Spinal cord (tissue), 10 donors: ENCODE data around the gene TNN. TPM values are rescaled to one million over a fixed set of nuclear protein-coding genes. Genes with fewer than 3 reads are reported as not detected.
"Not testable (repeated sequence)": the region's sequence is repeated elsewhere in the genome, so short reads cannot be mapped to it uniquely, and the experiment has no call there.

Source experiments
- DNase-seq, 6 donors: peaks; one replicate each; pipeline versions ENCODE4 v3.0.0 to v3.0.0-alpha.2; 2013 to 2015; ENCODE audit warnings: low spot score in 6 of 6, low read depth in 4 of 6
- H3K27ac ChIP-seq: one replicate; pipeline ENCODE4 v1.5.1; 2013; ENCODE audit warnings: low read depth, low read length, control low read depth
- H3K27me3 ChIP-seq: one replicate; pipeline ENCODE4 v1.6.1; 2013; ENCODE audit warnings: low read length; ENCODE audit not compliant: control insufficient read depth, insufficient read depth
- H3K36me3 ChIP-seq: one replicate; pipeline ENCODE4 v1.6.1; 2013; ENCODE audit warnings: low read length; ENCODE audit not compliant: control insufficient read depth, insufficient read depth
- H3K4me1 ChIP-seq: one replicate; pipeline ENCODE4 v1.6.1; 2013; ENCODE audit warnings: low read length; ENCODE audit not compliant: control insufficient read depth, insufficient read depth
- H3K4me3 ChIP-seq: one replicate; pipeline ENCODE4 v1.5.1; 2013; ENCODE audit warnings: low read depth, low read length, control low read depth
- H3K9me3 ChIP-seq: one replicate; pipeline ENCODE4 v1.6.1; 2013; ENCODE audit warnings: low read length; ENCODE audit not compliant: control insufficient read depth, insufficient read depth
- WGBS: methylation state at CpG from one replicate; pipeline ENCODE4 v1.1.5; 2013; ENCODE audit warnings: missing lambda C conversion rate; ENCODE audit not compliant: insufficient coverage; 5-methylcytosine and 5-hydroxymethylcytosine counted together
- polyA plus RNA-seq, 2 donors: library from polyadenylated mRNA; unstranded; fragments of 120-200 nt; gene quantifications; one replicate each; pipeline ENCODE4 v1.2.1, GENCODE V29; 2013; ENCODE audit not compliant: insufficient read length in 2 of 2
- total RNA-seq, 2 donors: library from RNA; depleted of rRNA in 1 of 2; stranded (reverse); fragments of 120-200 nt in 1 of 2; fragments of >200 nt in 1 of 2; gene quantifications; one replicate each; pipeline versions ENCODE4 v1.2.3 to v1.2.4, GENCODE V29; 2013 to 2014
- donor health status: healthy.

Gene TNN
- total and polyA plus RNA-seq, 4 donors = 1.6 to 16.4 (median 8.4) TPM

- WGBS = 100% methylated on average over 1 of the region's 2 CpGs
- Histone ChIP-seq H3K27ac (no peak overlapping the region), H3K4me1 (no peaks in the 10 kb centered on the region), H3K27me3 (no peaks in the 10 kb centered on the region), H3K9me3 (no peaks in the 10 kb centered on the region), H3K36me3 (no peaks in the 10 kb centered on the region), H3K4me3 (no peak overlapping the region)
- DNase-seq = no peak
Observed at GRCh38 chr1:175099916-175100315, 32.3 kb downstream of the TNN start.

GRCh38 chr1:175102166-175102565, 34.5 kb downstream of the TNN start:
- not testable (repeated sequence) for H3K27ac ChIP-seq, H3K9me3 ChIP-seq, DNase-seq, H3K4me1 ChIP-seq, H3K36me3 ChIP-seq, H3K4me3 ChIP-seq, H3K27me3 ChIP-seq
- 97% methylated on average over 11 of the region's 21 CpGs for WGBS

DNA sequence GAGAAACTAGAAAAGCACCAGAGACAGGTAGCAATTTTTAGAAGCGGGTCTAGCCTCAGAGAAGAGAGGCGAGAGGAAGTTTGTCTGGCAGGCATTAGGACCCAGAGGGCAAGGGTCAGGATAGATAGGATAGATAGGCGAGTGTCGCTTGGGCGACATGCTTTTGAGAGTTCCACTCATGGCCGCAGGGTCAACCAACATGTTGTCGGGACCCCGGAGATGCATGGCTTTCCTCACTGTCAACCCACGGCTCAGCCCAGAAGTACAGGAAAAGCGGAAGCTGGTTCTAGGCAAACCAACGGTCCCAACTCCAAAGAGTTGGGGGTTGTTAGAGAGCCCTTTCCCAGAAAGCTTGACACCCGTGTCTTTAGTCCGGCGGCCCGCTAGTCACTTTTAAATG, 38.9 kb downstream of the TNN start:
- not testable (repeated sequence) for H3K4me3 ChIP-seq, H3K4me1 ChIP-seq, H3K27ac ChIP-seq, H3K36me3 ChIP-seq, H3K9me3 ChIP-seq, DNase-seq, H3K27me3 ChIP-seq
- 94% methylated on average over 13 of the region's 15 CpGs for WGBS

DNA sequence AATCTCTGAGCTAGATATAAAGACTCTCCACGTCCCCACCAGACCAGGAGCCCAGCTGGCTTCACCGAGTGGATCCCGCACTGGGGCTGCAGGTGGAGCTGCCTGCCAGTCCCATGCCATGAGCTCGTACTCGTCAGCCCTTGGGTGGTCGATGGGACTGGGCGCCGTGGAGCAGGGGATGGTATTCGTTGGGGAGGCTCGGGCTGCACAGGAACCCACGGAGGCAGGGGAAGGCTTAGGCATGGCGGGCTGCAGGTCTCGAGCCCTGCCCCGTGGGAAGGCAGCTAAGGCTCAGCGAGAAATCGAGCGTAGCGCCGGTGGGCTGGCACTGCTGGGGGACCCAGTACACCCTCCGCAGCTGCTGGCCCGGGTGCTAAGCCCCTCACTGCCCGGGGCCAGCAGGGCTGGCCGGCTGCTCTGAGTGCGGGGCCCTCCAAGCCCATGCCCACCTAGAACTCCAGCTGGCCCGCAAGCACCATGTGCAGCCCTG, 40.7 kb downstream of the TNN start:
- DNase-seq, H3K27me3 ChIP-seq, H3K4me1 ChIP-seq, H3K4me3 ChIP-seq, H3K27ac ChIP-seq, H3K36me3 ChIP-seq, H3K9me3 ChIP-seq: not testable (repeated sequence)
- 95% methylated on average over 11 of the region's 25 CpGs for WGBS

DNA sequence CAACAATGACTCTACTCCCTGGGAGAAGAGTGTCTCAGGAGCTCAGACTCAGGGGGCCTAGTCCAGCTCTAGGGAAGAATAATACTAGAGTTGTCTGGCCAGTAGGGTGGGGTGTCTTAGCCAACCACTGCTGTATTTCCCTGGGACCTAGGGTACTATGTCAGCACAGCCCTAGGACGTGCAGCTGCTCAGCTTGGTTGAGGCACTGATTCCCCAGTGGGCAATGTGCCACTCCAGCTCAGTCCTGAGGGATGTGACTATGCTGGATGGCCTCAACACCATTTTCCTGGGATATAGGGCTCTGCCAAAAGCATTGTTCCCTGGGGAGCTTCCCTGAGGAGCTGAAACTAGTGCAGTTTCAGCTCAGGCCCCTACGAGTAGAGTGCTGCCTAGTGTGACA, 47.4 kb downstream of the TNN start:
- H3K4me1 ChIP-seq = no peaks in the 10 kb centered on the region
- H3K4me3 ChIP-seq = no peak overlapping the region
- 60% methylated on average over 2 of the region's 2 CpGs for WGBS
- H3K9me3 ChIP-seq = no peaks in the 10 kb centered on the region
- no peaks in the 10 kb centered on the region for H3K27me3 ChIP-seq
- no peak overlapping the region for H3K27ac ChIP-seq
- DNase-seq = no peak
- no peaks in the 10 kb centered on the region for H3K36me3 ChIP-seq

DNA sequence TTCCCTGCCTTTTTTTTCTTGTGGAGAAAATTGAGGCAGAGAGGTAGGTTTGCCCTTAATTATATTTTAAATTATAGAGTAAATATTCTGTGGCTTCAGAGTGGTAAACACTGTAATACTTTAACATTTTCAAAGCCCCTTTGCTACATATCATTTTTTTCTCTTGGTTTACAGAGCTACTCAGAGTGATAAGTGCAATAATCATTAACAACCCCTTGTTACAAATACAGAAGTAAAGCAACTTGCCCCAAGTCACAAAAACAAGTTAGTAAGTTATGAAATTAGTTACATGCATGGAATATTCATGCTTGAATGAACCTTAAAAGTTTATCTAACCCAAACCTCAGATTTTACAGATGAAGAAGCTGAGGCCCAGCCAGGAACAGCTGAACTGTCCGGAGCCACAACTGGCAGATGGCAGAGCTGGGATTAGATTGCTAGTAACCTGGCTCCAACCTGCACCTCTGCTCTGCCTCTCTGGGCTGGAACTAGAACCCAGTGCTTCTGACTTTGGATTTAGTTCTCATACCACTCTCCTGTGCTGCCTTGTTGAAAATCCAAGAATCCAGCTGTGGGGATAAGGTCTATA, 48.7 kb downstream of the TNN start:
- WGBS = 88% methylated on average over 1 of the region's 1 CpG
- no peaks in the 10 kb centered on the region for H3K4me1 ChIP-seq
- no peak overlapping the region for H3K4me3 ChIP-seq
- no peak for DNase-seq
- no peaks in the 10 kb centered on the region for H3K27me3 ChIP-seq
- no peaks in the 10 kb centered on the region for H3K36me3 ChIP-seq
- H3K9me3 ChIP-seq = no peaks in the 10 kb centered on the region
- H3K27ac ChIP-seq = no peak overlapping the region

- DNase-seq = no peak
- H3K27me3 ChIP-seq = no peaks in the 10 kb centered on the region
- H3K36me3 ChIP-seq = no peaks in the 10 kb centered on the region
- WGBS = 72% methylated on average over 11 of the region's 11 CpGs
- H3K4me1 ChIP-seq = no peaks in the 10 kb centered on the region
- H3K4me3 ChIP-seq = no peak overlapping the region
- no peaks in the 10 kb centered on the region for H3K9me3 ChIP-seq
- no peak overlapping the region for H3K27ac ChIP-seq
Observed at GRCh38 chr1:175116903-175117302, 49.3 kb downstream of the TNN start.

DNA sequence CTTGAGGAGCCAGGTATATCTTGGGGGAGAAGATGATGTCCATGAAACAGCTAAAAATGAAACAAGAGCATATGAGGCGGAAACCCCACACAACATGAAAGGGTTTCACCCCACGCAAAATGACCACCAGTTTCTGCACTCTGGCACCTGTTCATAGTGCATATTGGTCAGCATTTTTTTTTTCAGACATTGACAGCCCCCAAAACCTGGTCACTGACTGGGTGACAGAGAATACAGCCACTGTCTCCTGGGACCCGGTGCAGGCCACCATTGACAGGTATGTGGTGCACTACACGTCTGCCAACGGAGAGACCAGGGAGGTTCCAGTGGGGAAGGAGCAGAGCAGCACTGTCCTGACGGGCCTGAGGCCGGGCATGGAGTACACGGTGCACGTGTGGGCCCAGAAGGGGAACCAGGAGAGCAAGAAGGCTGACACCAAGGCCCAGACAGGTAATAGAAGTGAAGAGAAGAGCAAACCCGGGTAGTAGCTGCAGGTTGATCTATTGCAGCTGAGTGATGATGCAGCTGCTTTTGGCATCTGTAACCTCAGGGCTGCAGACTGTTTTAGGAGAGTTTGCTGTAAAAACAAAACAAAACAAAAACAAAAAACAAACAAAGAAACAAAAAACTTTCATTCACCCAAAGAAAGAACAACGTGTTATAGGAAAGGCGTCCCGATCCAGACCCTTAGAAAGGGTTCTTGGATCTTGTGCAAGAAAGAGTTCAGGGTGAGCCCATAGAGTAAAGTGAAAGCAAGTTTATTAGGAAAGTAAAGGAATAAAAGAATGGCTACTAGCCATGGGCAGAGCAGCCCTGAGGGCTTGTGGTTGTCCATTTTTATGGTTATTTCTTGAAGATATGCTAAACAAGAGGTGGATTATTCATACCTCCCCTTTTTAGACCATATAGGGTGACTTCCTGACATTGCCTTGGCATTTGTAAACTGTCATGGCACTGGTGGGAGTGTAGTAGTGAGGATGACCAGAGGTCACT, 51.0 kb downstream of the TNN start:
- Histone ChIP-seq H3K4me3 (no peak overlapping the region), H3K27me3 (no peaks in the 10 kb centered on the region), H3K4me1 (no peaks in the 10 kb centered on the region), H3K9me3 (no peaks in the 10 kb centered on the region), H3K36me3 (no peaks in the 10 kb centered on the region), H3K27ac (no peak overlapping the region)
- DNase-seq = no peak
- 94% methylated on average over 12 of the region's 13 CpGs for WGBS

- DNase-seq = no peak
- H3K4me1 ChIP-seq = no peaks in the 10 kb centered on the region
- H3K27me3 ChIP-seq = no peaks in the 10 kb centered on the region
- no peak overlapping the region for H3K4me3 ChIP-seq
- no peaks in the 10 kb centered on the region for H3K36me3 ChIP-seq
- no peaks in the 10 kb centered on the region for H3K9me3 ChIP-seq
- 40% methylated on average over 1 of the region's 1 CpG for WGBS
- no peak overlapping the region for H3K27ac ChIP-seq
Observed at GRCh38 chr1:175120511-175120910, 52.9 kb downstream of the TNN start.

GRCh38 chr1:175124861-175125260, 57.2 kb downstream of the TNN start:
- H3K9me3 ChIP-seq = no peaks in the 10 kb centered on the region
- no peak for DNase-seq

More at GRCh38 chr1:175124861-175125260, 57.2 kb downstream of the TNN start:
- H3K36me3 ChIP-seq = no peaks in the 10 kb centered on the region
- no peaks in the 10 kb centered on the region for H3K27me3 ChIP-seq
- H3K27ac ChIP-seq = no peak overlapping the region
- H3K4me3 ChIP-seq = no peak overlapping the region
- no CpG with 5 or more reads among the region's 1 CpG for WGBS
- H3K4me1 ChIP-seq = no peaks in the 10 kb centered on the region
